OCI-LY3 (cell line): ENCODE data around the gene AGRP.

ENCODE experiments used
- EZH2phosphoT487 ChIP-seq: fragments of 200-600 bp; shearing (Covaris generic); IDR thresholded peaks from 2 replicates; pipeline ENCODE4 v1.6.1; 2018; ENCODE audit warnings: antibody characterized with exemption, mixed run types, low read depth
- TF ChIP-seq, protein P1 (sequence below): fragments of 200-600, 300-600 bp; sonication (generic); IDR thresholded peaks from 2 replicates; pipeline ENCODE4 v1.5.1; 2014; ENCODE audit warnings: antibody characterized with exemption, low read length, low read depth

DNA sequence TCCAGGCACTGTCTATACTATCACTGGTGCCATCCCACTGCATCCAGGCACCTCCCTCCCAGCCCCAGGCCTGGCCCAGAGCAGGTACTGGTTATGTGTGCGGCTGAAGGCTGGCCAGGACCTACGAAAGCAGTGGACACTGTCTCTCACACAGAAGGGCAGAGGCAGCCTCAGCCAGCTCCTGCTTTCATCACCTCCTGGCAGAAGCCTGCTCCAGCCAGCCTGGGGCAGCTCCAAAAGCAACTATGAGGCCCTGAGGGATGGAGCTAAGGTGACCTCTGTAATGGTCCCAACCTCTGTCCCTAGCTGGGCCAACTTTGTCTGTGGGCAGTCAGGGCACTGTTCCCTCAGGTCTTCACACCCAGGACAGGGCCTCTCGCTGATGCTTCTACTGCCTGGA is 33.6 kb downstream of the AGRP start:
- TF ChIP-seq, protein P1, sequence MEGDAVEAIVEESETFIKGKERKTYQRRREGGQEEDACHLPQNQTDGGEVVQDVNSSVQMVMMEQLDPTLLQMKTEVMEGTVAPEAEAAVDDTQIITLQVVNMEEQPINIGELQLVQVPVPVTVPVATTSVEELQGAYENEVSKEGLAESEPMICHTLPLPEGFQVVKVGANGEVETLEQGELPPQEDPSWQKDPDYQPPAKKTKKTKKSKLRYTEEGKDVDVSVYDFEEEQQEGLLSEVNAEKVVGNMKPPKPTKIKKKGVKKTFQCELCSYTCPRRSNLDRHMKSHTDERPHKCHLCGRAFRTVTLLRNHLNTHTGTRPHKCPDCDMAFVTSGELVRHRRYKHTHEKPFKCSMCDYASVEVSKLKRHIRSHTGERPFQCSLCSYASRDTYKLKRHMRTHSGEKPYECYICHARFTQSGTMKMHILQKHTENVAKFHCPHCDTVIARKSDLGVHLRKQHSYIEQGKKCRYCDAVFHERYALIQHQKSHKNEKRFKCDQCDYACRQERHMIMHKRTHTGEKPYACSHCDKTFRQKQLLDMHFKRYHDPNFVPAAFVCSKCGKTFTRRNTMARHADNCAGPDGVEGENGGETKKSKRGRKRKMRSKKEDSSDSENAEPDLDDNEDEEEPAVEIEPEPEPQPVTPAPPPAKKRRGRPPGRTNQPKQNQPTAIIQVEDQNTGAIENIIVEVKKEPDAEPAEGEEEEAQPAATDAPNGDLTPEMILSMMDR = no peak
- TF ChIP-seq EZH2phosphoT487 = no peak
